Stimulated activated CD4-positive, alpha-beta T cell treated with anti-CD3 and anti-CD28 coated beads, Interleukin-1b, Interleukin-23, amount 100 ng/mL, for 4 hours (primary cell): ENCODE measurements around the gene SLC35A5.

Source experiments
- DNase-seq, 2 donors: peaks; one replicate each; pipeline ENCODE4 v3.0.0-alpha.2; 2020; ENCODE audit warnings: low read depth in 2 of 2

The SLC35A5 gene

DNA sequence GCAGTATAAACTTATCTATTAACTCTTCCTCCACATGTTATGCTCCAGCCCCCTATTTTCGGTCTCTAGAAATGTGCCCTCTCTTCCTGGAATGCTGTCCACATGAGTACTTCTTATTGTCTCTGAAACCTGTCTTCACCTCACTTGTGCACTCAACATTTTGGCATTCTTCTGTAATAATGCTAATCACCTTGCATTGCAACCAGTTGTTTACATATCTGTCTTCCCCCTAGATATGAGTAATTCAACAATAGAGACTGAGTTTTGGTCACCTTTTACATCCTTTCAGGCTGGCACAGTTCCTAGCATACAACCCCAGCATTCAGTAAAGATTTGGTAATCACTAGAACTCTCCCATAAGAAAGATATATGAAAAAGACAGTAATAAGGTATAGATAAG is 61.9 kb downstream of the SLC35A5 start:
- no peak for DNase-seq

DNA sequence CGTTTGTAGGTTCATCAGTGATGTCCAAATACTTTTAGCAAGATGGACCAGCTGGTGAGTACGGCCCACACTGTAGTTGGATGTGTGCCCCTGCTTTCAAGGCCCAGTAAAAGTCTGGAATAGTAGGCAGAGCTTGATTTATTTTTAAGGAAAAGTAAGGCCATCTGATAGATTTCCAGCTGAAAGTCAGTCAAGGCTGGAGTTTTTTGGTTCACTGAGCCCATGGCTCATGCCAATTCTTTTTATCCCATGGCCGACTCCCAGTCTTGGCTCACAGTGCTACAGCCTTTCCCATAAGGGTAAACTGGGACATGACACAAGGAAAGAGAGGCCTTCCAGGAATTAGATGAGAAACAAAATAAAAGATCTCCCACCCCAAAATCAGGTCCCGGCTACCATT is 65.6 kb downstream of the SLC35A5 start:
- DNase-seq, result no peak

DNA sequence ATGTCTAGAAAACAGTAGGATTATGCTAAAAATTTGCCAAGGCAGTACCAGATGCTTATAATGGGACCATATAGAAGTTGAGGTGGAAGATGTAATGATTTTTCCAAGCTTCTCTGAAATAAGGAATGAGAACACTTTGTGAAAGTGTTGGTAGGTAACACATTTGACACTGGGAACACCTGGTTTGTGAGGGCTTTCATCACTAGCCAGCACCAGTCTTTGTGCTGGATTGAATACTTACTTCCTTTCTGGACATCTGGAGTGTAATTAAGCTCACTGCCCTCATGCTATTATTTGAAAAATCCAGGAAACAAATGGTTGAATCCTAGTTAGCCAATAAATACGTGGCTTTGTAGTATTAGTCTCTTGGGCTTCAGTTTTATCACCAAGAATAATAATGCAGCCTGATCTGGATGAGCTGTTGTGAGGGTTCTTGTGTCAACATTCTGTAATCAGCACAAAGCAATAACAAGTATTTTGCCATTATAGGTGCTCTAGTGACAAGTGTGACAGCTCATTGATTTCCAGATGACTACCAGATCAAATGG is 66.1 kb downstream of the SLC35A5 start:
- no peak for DNase-seq

DNA sequence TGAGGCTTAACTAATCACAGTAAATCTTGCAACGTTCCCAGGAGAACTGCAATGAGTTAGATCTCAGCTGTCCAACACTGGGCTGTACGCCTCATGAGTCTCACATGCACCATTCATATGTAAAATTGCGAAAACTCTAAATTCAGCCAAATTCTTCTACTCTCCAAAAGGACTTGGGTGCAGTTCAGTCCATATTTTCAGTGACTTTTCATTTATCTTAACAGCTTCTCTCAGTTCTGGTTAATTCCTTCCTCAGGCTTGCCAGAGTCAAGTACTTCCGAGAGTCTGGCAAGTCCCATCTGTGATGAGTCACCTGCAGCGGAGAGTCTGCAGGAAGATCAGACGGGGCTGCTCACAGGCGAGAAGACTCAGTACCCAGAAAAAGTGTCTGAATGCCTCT is 67.6 kb downstream of the SLC35A5 start:
- no peak for DNase-seq

DNA sequence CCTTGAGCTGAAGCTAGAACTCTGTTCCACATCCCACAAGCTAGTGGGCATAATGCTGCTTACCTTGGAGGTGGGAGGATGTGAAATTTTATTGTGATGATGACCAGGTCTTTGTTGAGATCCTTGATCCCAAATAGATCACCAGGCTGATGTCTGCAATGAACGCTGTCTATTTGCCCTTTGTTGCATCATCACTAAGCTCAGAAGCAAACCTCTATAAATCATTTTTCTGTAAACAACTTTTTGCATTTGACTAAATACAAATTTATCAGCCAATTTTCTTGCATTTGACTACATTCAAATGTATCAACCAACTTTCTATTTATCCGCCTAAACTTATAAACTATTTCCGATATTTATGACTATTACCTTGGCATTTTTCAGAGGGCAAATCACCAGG is 69.4 kb downstream of the SLC35A5 start:
- no peak for DNase-seq

DNA sequence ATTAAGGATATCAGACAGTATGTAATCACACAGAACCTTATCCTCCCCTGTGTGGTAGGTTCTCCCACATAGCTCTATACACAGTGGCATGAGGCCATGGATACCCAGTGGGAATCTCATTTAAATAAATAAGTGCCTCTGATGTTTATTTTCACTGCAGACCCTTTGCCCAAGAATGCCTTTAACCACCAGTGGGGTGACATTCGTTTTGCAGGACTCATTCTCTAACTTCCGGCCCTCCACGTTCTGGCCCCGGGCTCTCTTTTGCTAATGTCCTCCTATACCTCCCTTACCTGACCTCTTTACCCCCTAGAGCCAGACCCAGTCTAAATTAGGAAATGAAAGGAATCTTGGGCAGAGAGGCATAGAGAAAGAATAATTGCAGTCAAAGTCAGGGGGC is 70.8 kb downstream of the SLC35A5 start:
- DNase-seq, result no peak

DNA sequence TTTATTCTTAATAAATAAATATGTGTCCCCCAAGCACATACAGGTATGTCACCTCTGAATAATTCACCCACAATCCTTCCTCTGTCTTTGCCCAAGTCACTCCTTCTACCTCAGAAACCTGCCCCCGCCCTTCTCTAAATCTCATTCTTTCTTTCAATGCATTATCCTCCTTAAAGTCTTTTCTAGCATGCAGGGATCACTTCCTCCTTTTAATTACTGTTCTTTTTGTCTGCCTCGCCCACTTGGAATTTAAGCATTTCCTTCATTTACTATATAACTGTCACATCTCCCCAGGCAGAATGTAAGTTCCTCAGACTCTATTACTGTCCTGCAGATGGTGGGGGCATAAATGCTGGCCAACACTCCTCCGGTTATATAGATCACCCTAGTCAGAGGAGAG is 71.3 kb downstream of the SLC35A5 start:
- no peak for DNase-seq

DNA sequence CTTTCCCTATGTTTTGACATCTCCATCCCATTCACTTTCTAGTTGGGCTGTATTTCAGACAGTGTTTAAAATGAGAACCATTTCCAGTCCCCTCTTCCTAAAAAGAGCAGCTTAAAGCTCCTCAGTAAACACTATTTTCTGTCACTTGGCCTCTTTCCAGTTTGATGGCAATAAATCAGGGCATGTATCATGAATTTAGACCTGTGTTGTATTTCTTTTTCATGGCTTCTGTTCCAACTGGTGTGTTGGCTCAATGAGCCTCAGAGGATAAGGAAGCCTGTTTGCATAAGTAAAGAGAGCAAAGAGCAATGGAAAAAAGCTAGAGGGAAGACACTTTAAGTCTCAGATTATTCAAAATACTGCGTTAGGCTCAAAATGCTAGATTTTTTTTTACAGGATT is 71.9 kb downstream of the SLC35A5 start:
- no peak for DNase-seq

DNA sequence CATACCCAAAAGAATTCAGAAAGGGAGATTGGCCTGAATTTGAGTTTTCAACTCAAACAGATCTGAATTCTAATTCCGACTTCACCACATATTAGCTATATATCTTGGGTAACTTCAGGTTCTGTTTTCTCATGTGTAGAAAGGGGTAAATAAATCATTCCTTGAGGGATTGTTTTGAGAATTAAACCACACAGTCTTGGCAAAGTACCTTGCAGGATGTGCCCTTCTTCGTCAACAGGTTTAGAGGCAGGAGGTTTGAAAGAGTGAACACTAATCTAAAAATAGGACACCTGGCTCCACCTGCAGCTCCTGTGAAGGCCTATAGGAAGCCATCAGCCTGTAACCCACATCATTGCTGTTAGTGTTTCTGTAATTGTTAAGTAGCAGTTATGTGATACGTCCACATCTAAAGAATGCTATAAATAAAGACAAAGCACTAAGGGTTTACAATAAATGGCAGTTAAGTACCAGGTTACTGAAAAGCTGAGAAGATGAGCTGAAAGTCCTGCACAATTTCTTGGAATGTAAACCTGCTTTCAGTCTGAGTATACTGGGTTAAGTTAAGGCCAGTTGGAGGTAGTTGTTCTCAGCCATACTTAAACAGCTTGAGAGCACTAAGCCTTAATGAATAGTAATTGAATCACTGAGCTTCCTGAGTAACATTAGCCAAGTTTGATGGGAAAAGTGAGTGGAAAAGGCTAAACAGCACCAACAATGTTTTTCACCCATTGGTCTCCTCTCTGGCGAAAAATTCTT is 73.1 kb downstream of the SLC35A5 start:
- no peak for DNase-seq
